H9 (cell line): ENCODE measurements around the gene ULK4. TPM values are rescaled to one million over a fixed set of nuclear protein-coding genes. Genes with fewer than 3 reads are reported as not detected.

Experiments
- DNase-seq: peaks from one replicate; pipeline ENCODE4 v3.0.0-alpha.2; 2017
- H2AFZ ChIP-seq: one replicate; pipeline ENCODE4 v1.6.1; 2013; ENCODE audit warnings: mild to moderate bottlenecking, low read length, control low read depth, moderate library complexity
- H2AK5ac ChIP-seq: 2 replicates; pipeline ENCODE4 v1.6.1; 2013; ENCODE audit warnings: low read length, control low read depth, mixed read lengths; ENCODE audit not compliant: insufficient read length
- H2BK120ac ChIP-seq: one replicate; pipeline ENCODE4 v1.6.1; 2013; ENCODE audit warnings: low read depth, mild to moderate bottlenecking, low read length, control low read depth, inconsistent platforms; ENCODE audit not compliant: poor library complexity, severe bottlenecking
- H2BK12ac ChIP-seq: 2 replicates; pipeline ENCODE4 v1.6.1; 2013; ENCODE audit warnings: low read length, control low read depth, mixed read lengths, low read depth; ENCODE audit not compliant: insufficient read length
- H2BK15ac ChIP-seq: 2 replicates; pipeline ENCODE4 v1.6.1; 2013; ENCODE audit warnings: low read depth, low read length, control low read depth
- H2BK20ac ChIP-seq: one replicate; pipeline ENCODE4 v1.6.1; 2013; ENCODE audit warnings: low read depth, mild to moderate bottlenecking, low read length, control low read depth, inconsistent platforms; ENCODE audit not compliant: poor library complexity, severe bottlenecking
- H2BK5ac ChIP-seq: 2 replicates; pipeline ENCODE4 v1.6.1; 2013; ENCODE audit warnings: low read length, control low read depth, mixed read lengths; ENCODE audit not compliant: insufficient read length
- H3K14ac ChIP-seq: 2 replicates; pipeline ENCODE4 v1.6.1; 2013; ENCODE audit warnings: low read length, control low read depth; ENCODE audit not compliant: insufficient read depth
- H3K18ac ChIP-seq: 2 replicates; pipeline ENCODE4 v1.6.1; 2013; ENCODE audit warnings: low read depth, mild to moderate bottlenecking, mixed read lengths, low read length, control low read depth; ENCODE audit not compliant: insufficient read length
- H3K23ac ChIP-seq: 2 replicates; pipeline ENCODE4 v1.6.1; 2013; ENCODE audit warnings: low read length, control low read depth, mixed read lengths, low read depth; ENCODE audit not compliant: insufficient read length
- H3K23me2 ChIP-seq: 2 replicates; pipeline ENCODE4 v1.6.1; 2013; ENCODE audit warnings: low read depth, mild to moderate bottlenecking, mixed read lengths, low read length, control low read depth; ENCODE audit not compliant: insufficient read length, poor library complexity, severe bottlenecking
- H3K27ac ChIP-seq: 2 replicates; pipeline ENCODE4 v1.5.1; 2013; ENCODE audit warnings: low read length, control low read depth, mixed read lengths, low read depth; ENCODE audit not compliant: insufficient read length
- H3K27me3 ChIP-seq: 2 replicates; pipeline ENCODE4 v1.6.1; 2013; ENCODE audit warnings: low read length, control low read depth, inconsistent platforms; ENCODE audit not compliant: insufficient read depth
- H3K4ac ChIP-seq: 2 replicates; pipeline ENCODE4 v1.6.1; 2013; ENCODE audit warnings: low read depth, mild to moderate bottlenecking, control low read depth, inconsistent platforms, low read length, moderate library complexity
- H3K4me1 ChIP-seq: 2 replicates; pipeline ENCODE4 v1.6.1; 2013; ENCODE audit warnings: low read length, control low read depth, inconsistent platforms; ENCODE audit not compliant: insufficient read depth
- H3K4me2 ChIP-seq: 2 replicates; pipeline ENCODE4 v1.6.1; 2013; ENCODE audit warnings: low read length, control low read depth, mixed read lengths; ENCODE audit not compliant: insufficient read length, insufficient read depth
- H3K56ac ChIP-seq: 2 replicates; pipeline ENCODE4 v1.6.1; 2013; ENCODE audit warnings: low read depth, mild to moderate bottlenecking, mixed read lengths, low read length, control low read depth; ENCODE audit not compliant: insufficient read length
- H3K79me1 ChIP-seq: 2 replicates; pipeline ENCODE4 v1.6.1; 2013; ENCODE audit warnings: low read depth, mild to moderate bottlenecking, moderate library complexity, low read length, control low read depth, inconsistent platforms; ENCODE audit not compliant: insufficient read depth, poor library complexity, severe bottlenecking
- H3K79me2 ChIP-seq: 2 replicates; pipeline ENCODE4 v1.6.1; 2013; ENCODE audit warnings: low read length, control low read depth, inconsistent platforms; ENCODE audit not compliant: insufficient read depth
- H3K9ac ChIP-seq: 2 replicates; pipeline ENCODE4 v1.6.1; 2013; ENCODE audit warnings: low read length, control low read depth, mixed read lengths; ENCODE audit not compliant: insufficient read length; ENCODE audit errors: extremely low read depth
- H3K9me3 ChIP-seq: one replicate; pipeline ENCODE4 v1.6.1; 2013; ENCODE audit warnings: low read depth, low read length, inconsistent platforms; ENCODE audit not compliant: control insufficient read depth
- H3T11ph ChIP-seq: one replicate; pipeline ENCODE4 v1.6.1; 2013; ENCODE audit warnings: mild to moderate bottlenecking, low read length, control low read depth, inconsistent platforms
- H4K20me1 ChIP-seq: one replicate; pipeline ENCODE4 v1.6.1; 2013; ENCODE audit not compliant: control insufficient read depth, insufficient read length, insufficient read depth
- H4K5ac ChIP-seq: 2 replicates; pipeline ENCODE4 v1.6.1; 2013; ENCODE audit warnings: low read depth, mild to moderate bottlenecking, mixed read lengths, low read length, control low read depth; ENCODE audit not compliant: insufficient read length
- H4K8ac ChIP-seq: replicated peaks from 2 replicates; pipeline ENCODE4 v1.6.1; 2013; ENCODE audit warnings: low read length, control low read depth, mixed read lengths, low read depth; ENCODE audit not compliant: insufficient read length
- H4K91ac ChIP-seq: 2 replicates; pipeline ENCODE4 v1.6.1; 2013; ENCODE audit warnings: low read depth, mild to moderate bottlenecking, moderate library complexity, mixed read lengths, low read length, control low read depth; ENCODE audit not compliant: insufficient read length
- H3K27ac Mint-ChIP-seq, 3 experiments: 2 replicates in 2 of 3; 3 replicates in 1 of 3; pipeline ENCODE4 v1.8.0; 2020 to 2021; ENCODE audit warnings: mixed read lengths in 3 of 3, mild to moderate bottlenecking in 1 of 3, moderate library complexity in 1 of 3
- H3K27me3 Mint-ChIP-seq: 2 replicates; pipeline ENCODE4 v1.8.0; 2021; ENCODE audit warnings: low read depth, mild to moderate bottlenecking, moderate library complexity, mixed read lengths
- H3K36me3 Mint-ChIP-seq, 3 experiments: 2 replicates in 2 of 3; 3 replicates in 1 of 3; pipeline ENCODE4 v1.8.0; 2020 to 2021; ENCODE audit warnings: low read depth in 3 of 3, mixed read lengths in 3 of 3; ENCODE audit not compliant: insufficient read depth in 1 of 3
- H3K4me1 Mint-ChIP-seq, 2 experiments: 2 replicates each; pipeline ENCODE4 v1.8.0; 2020; ENCODE audit warnings: mixed read lengths in 2 of 2
- H3K4me3 Mint-ChIP-seq, 2 experiments: 2 replicates in 1 of 2; 3 replicates in 1 of 2; pipeline ENCODE4 v1.8.0; 2020 to 2021; ENCODE audit warnings: mild to moderate bottlenecking in 2 of 2, mixed read lengths in 2 of 2, moderate library complexity in 1 of 2
- H3K9me3 Mint-ChIP-seq, 2 experiments: 2 replicates in 1 of 2; 3 replicates in 1 of 2; pipeline ENCODE4 v1.8.0; 2020; ENCODE audit warnings: mild to moderate bottlenecking in 2 of 2, mixed read lengths in 2 of 2, moderate library complexity in 1 of 2
- CTCF ChIP-seq: fragments of 200-600 bp; sonication (generic); conservative IDR thresholded peaks from 3 replicates; pipeline ENCODE4 v1.8.0; 2021; ENCODE audit warnings: antibody characterized with exemption, mild to moderate bottlenecking
- whole genome bisulfite sequencing: extraction: QIAGEN DNeasy Blood & Tissue Kit; methylation state at CpG from one replicate; pipeline ENCODE4 v1.1.7; 2013; ENCODE audit warnings: missing lambda C conversion rate, low lambda C conversion rate, mixed read lengths; ENCODE audit not compliant: insufficient read length; ENCODE audit errors: extremely low coverage; 5-methylcytosine and 5-hydroxymethylcytosine counted together
- total RNA-seq: library from RNA; stranded (reverse); gene quantifications from 2 replicates; pipeline ENCODE4 v1.2.1, GENCODE V29; 2021

The ULK4 gene
- total RNA-seq, 1 experiment from 2014 or later = 12.9 TPM

- H2BK12ac ChIP-seq = no peak overlapping the region
- H3K4me1 ChIP-seq = peaks cover 9% of the 10 kb centered on the region
- no peak overlapping the region for H2BK15ac ChIP-seq
- TF ChIP-seq CTCF = no peak
- no peak overlapping the region for H2BK5ac ChIP-seq
- H2AFZ ChIP-seq = no peak overlapping the region
- H2BK20ac ChIP-seq = no peak overlapping the region
- Mint-ChIP-seq H3K27ac (no peak overlapping the region), H3K4me1 (peaks cover 34 to 35% of the 10 kb centered on the region in 2 experiments), H3K27me3 (peaks cover 2% of the 10 kb centered on the region), H3K36me3 (no peaks in the 10 kb centered on the region), H3K4me3 (no peak overlapping the region), H3K9me3 (no peaks in the 10 kb centered on the region)
- H4K8ac ChIP-seq = no peak overlapping the region
- no peak overlapping the region for H4K5ac ChIP-seq
- no peaks in the 10 kb centered on the region for H3K79me2 ChIP-seq
- H3K23ac ChIP-seq = no peak overlapping the region
- H3K9ac ChIP-seq = no peak overlapping the region
- H3K56ac ChIP-seq = no peak overlapping the region
- WGBS = no CpG with 5 or more reads among the region's 2 CpGs
- no peaks in the 10 kb centered on the region for H3K9me3 ChIP-seq
- no peak overlapping the region for H3K4me2 ChIP-seq
- H3K18ac ChIP-seq = no peak overlapping the region
- no peak overlapping the region for H3K14ac ChIP-seq
- no peak overlapping the region for H3T11ph ChIP-seq
- H3K27me3 ChIP-seq = no peaks in the 10 kb centered on the region
- H2AK5ac ChIP-seq = no peak overlapping the region
- no peak overlapping the region for H2BK120ac ChIP-seq
- no peak for DNase-seq
- H4K20me1 ChIP-seq = no peaks in the 10 kb centered on the region
- H3K4ac ChIP-seq = no peak overlapping the region
- H4K91ac ChIP-seq = no peak overlapping the region
- H3K27ac ChIP-seq = no peak overlapping the region
- no peaks in the 10 kb centered on the region for H3K23me2 ChIP-seq
- no peaks in the 10 kb centered on the region for H3K79me1 ChIP-seq
Observed at GRCh38 chr3:41318520-41318919, 643.4 kb downstream of the ULK4 start.
